GM21447 (cell line): Measurements from ENCODE around the gene CCNA2.

Source experiments
- ATAC-seq: cut with Tn5 transposase; IDR thresholded peaks from one replicate; pipeline ENCODE4 v1.9.1; 2021; ENCODE audit not compliant: unreplicated experiment

Gene CCNA2

DNA sequence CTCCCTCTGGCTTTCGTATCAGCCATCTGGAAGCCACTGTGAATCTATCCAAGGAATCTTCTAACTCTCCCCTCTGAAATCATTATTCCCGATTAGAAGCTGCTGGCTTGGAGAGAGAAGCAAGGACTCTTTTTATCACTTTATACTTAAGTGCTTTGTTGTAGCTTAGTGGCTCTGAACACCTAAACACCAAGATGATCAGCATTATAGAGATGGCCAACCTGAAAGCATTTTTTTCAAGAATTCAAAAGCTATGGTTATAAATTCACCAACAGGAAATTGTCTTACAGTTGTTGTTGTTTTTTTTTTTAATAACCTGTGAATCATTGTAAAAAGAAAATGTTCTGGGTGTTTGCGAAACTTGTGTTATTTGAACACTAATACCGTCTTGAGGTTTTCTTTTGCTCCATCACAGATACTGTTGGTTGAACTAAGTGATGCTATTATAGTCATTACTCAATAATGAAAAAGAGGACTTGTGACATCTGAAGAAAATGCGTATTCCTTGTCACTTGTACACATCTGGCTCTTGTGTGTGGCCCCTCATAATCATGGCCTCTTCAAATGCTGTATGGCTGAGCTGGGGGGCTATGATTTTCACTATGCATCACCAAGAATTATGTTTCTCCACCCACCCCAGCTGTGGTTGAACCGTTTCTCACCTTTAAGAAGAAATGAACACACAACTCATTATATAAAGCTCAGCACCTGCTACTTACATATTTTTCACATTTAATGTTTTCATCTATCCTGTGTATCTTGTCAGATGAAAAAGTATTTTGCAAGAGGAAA, 46.9 kb downstream of the CCNA2 start:
- no peak for ATAC-seq

DNA sequence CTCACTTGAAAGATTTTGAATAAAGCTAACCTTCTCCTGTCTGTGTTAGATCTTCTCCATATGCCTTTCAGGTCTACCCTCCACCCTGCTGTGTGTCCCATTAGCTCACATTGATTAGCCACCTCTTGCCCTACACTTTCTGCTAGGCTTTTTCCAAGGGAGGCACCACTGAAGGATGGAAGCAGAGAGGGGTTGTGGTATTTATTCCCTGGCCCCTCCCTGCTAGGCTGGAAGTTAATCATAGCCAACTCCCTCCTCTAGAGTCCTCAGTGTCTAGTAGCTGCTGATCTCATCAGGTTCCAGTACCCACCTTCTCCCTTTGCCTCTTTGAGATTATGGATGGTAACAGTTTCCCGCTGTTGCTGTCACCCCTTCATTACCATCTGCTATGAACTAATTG, 49.8 kb downstream of the CCNA2 start:
- no peak for ATAC-seq

DNA sequence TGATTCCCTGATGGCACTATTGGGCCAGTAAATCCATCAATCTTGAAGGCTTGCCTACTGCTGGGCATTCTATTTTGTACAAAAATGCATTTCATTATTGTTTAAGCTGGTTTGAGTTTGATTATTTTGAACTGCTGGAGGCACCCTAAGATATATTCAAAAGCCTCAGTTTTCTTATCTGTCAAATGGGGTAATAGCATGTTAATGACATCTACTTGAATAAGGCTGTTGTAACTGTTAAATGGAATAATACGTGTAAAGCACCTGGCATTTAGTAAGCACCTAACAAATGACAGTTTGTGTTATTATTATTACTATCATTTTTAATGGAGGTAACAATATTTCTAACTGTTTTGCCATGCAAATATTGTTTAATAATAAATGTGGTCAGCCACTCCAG, 51.8 kb downstream of the CCNA2 start:
- ATAC-seq = no peak

DNA sequence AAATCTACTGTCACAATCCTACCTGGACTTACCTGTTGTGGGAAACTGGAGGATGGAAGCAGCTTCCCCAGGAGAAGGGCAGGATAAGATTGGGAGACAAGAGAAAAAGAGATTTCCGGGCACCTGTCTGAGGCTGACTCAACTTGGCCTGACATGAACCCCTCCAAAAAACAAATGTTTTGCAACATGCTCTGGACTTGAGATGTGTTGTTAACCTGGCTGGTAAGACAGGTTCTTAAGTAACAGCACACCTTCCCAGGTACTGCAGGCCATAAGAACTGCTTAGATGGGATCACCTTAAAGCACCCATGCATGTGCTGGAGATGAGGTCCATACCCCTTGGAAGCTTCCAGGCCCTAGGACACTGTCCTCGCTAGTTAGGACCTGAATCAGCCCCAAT, 54.3 kb downstream of the CCNA2 start:
- no peak for ATAC-seq

DNA sequence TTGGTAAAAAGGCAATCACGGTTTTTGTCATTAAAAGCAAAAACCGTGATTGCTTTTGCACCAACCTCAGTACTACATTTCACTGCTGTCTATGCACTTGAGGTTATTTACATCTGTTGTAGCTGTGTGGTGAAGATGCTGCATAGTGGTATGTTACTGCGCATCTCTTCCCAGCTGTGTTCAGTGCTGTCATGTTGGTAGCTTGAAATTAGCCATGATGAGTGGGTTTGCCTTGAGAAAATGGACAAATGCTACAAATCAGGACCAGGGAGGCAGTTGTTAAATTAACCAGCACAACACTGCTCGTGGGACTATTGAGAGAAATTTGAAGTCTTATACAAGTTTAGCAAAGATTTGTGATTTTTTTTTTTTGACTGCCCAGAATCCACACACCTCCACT, 56.5 kb downstream of the CCNA2 start:
- no peak for ATAC-seq
